Loucy (cell line): Measurements from ENCODE around the gene HTR2A.

Experiments used
- H2AFZ ChIP-seq: fragments of 200-600 bp; sonication (generic); 2 replicates; pipeline ENCODE4 v1.6.0; 2016; ENCODE audit warnings: antibody characterized with exemption, mild to moderate bottlenecking, low read length, moderate library complexity
- H3F3A ChIP-seq: fragments of 200-600 bp; 2 replicates; pipeline ENCODE4 v1.6.0; 2016; ENCODE audit warnings: antibody characterized with exemption, low read depth, mild to moderate bottlenecking
- H3K27me3 ChIP-seq: fragments of 200-600 bp; sonication (generic); 2 replicates; pipeline ENCODE4 v1.6.1; 2014; ENCODE audit warnings: low read length, mild to moderate bottlenecking; ENCODE audit not compliant: insufficient read depth, poor library complexity, severe bottlenecking
- H3K36me3 ChIP-seq: fragments of 200-600 bp; sonication (generic); 2 replicates; pipeline ENCODE4 v1.6.1; 2016; ENCODE audit warnings: low read length; ENCODE audit not compliant: insufficient read depth
- H3K4me1 ChIP-seq: fragments of 200-600 bp; sonication (generic); 2 replicates; pipeline ENCODE4 v1.5.1; 2014; ENCODE audit warnings: low read length, mild to moderate bottlenecking; ENCODE audit not compliant: insufficient read depth, poor library complexity, severe bottlenecking
- H3K4me2 ChIP-seq: fragments of 200-600 bp; sonication (generic); 2 replicates; pipeline ENCODE4 v1.6.0; 2014; ENCODE audit warnings: antibody characterized with exemption, low read length, low read depth, mild to moderate bottlenecking; ENCODE audit not compliant: poor library complexity, severe bottlenecking
- H3K4me3 ChIP-seq: fragments of 200-600 bp; sonication (generic); 2 replicates; pipeline ENCODE4 v1.5.1; 2014; ENCODE audit warnings: low read length, mild to moderate bottlenecking, mixed read lengths; ENCODE audit not compliant: poor library complexity, severe bottlenecking
- H3K79me2 ChIP-seq: fragments of 200-600 bp; sonication (generic); 2 replicates; pipeline ENCODE4 v1.6.1; 2014; ENCODE audit warnings: low read length; ENCODE audit not compliant: insufficient read depth
- H3K9ac ChIP-seq: fragments of 200-600 bp; sonication (generic); 2 replicates; pipeline ENCODE4 v1.6.0; 2014; ENCODE audit warnings: mild to moderate bottlenecking, low read depth, low read length, moderate library complexity; ENCODE audit not compliant: poor library complexity, severe bottlenecking
- H3K9me2 ChIP-seq: fragments of 200-600 bp; sonication (generic); replicated peaks from 2 replicates; pipeline ENCODE4 v1.6.1; 2016; ENCODE audit warnings: low read depth, low read length, mixed read lengths
- H3K9me3 ChIP-seq: fragments of 200-600 bp; sonication (generic); 2 replicates; pipeline ENCODE4 v1.6.1; 2014; ENCODE audit warnings: mild to moderate bottlenecking, antibody characterized with exemption, low read length, low read depth; ENCODE audit not compliant: insufficient read depth
- H4K20me1 ChIP-seq: fragments of 200-600 bp; sonication (generic); 2 replicates; pipeline ENCODE4 v1.6.0; 2014; ENCODE audit warnings: antibody characterized with exemption, low read length, mild to moderate bottlenecking; ENCODE audit not compliant: insufficient read depth, poor library complexity, severe bottlenecking
- CTCF ChIP-seq: fragments of 200-600 bp; sonication (generic); conservative IDR thresholded peaks from 2 replicates; pipeline ENCODE4 v1.5.1; 2014; ENCODE audit warnings: mild to moderate bottlenecking, antibody characterized with exemption, low read length
- EZH2phosphoT487 ChIP-seq: fragments of 200-600 bp; IDR thresholded peaks from 2 replicates; pipeline ENCODE4 v1.6.1; 2018; ENCODE audit warnings: antibody characterized with exemption, mild to moderate bottlenecking, moderate library complexity, borderline replicate concordance

HTR2A gene

GRCh38 chr13:46803586-46803985 is 93.3 kb downstream of the HTR2A start:
- Histone ChIP-seq H3K27me3 (no peaks in the 10 kb centered on the region), H3K9me3 (no peaks in the 10 kb centered on the region), H3K9me2 (no peaks in the 10 kb centered on the region), H3K4me1 (no peaks in the 10 kb centered on the region), H3K79me2 (no peaks in the 10 kb centered on the region), H3K36me3 (no peaks in the 10 kb centered on the region), H4K20me1 (no peaks in the 10 kb centered on the region), H3F3A (no peaks in the 10 kb centered on the region), H3K4me2 (no peak overlapping the region), H3K4me3 (no peak overlapping the region), H3K9ac (no peak overlapping the region), H2AFZ (no peak overlapping the region)
- TF ChIP-seq EZH2phosphoT487 = no peak
- no peak for TF ChIP-seq CTCF

- H3F3A ChIP-seq = no peaks in the 10 kb centered on the region
- no peak overlapping the region for H3K4me3 ChIP-seq
- H3K9me3 ChIP-seq = no peaks in the 10 kb centered on the region
- H3K9ac ChIP-seq = no peak overlapping the region
- H3K79me2 ChIP-seq = no peaks in the 10 kb centered on the region
- H3K9me2 ChIP-seq = no peaks in the 10 kb centered on the region
- H3K27me3 ChIP-seq = no peaks in the 10 kb centered on the region
- H3K36me3 ChIP-seq = no peaks in the 10 kb centered on the region
- H3K4me1 ChIP-seq = peaks cover 5% of the 10 kb centered on the region
- TF ChIP-seq EZH2phosphoT487 (no peak), CTCF (no peak)
- no peaks in the 10 kb centered on the region for H4K20me1 ChIP-seq
- no peak overlapping the region for H3K4me2 ChIP-seq
- no peak overlapping the region; the same call in 1 of the 2 replicates for H2AFZ ChIP-seq
These were observed 95.0 kb downstream of the HTR2A start for GRCh38 chr13:46801858-46802257.

- no peak overlapping the region for H3K4me3 ChIP-seq
- H3K9me3 ChIP-seq = no peaks in the 10 kb centered on the region
- H3K4me2 ChIP-seq = no peak overlapping the region
- H3K4me1 ChIP-seq = peaks cover 23% of the 10 kb centered on the region
- H4K20me1 ChIP-seq = no peaks in the 10 kb centered on the region
- H3K79me2 ChIP-seq = peaks cover 14% of the 10 kb centered on the region; the same call in 1 of the 2 replicates
- H3K36me3 ChIP-seq = no peaks in the 10 kb centered on the region
- H3K9me2 ChIP-seq = no peaks in the 10 kb centered on the region
- no peak overlapping the region for H2AFZ ChIP-seq
- H3K27me3 ChIP-seq = no peaks in the 10 kb centered on the region
- no peak overlapping the region for H3K9ac ChIP-seq
- no peak for TF ChIP-seq EZH2phosphoT487
- no peak for TF ChIP-seq CTCF
- H3F3A ChIP-seq = no peaks in the 10 kb centered on the region
These were observed 97.7 kb downstream of the HTR2A start for GRCh38 chr13:46799139-46799538.
